Measurements from ENCODE around the gene RAB3IP.

RAB3IP gene

DNA sequence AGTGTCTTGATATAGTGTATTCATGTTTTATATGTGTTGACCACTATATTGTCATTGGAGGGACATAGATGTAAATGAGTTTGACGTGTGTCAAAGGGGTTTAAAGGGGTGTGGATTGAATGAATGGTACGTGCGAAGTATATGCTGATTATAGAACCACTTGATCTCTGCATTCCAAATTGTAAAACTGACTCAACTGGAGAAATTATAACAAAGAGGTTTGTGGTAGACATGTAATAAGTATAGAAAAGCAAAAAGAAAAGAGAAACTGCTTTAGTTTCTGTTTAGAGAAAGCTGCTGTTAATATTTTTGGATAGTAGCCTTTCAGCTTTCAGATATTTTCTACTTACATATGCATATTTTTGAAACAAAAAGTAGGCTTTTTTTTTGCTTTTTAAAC, 77.4 kb downstream of the RAB3IP start:
- peaks cover under 1% of the 10 kb centered on the region; the same call in 1 of the 2 replicates for H3K9me3 ChIP-seq (ENCODE audit: insufficient read depth, low read depth, low read length)
- H3K4me3 ChIP-seq (ENCODE audit: low read length, poor library complexity, severe bottlenecking) = no peak overlapping the region
- TF ChIP-seq, protein P1, sequence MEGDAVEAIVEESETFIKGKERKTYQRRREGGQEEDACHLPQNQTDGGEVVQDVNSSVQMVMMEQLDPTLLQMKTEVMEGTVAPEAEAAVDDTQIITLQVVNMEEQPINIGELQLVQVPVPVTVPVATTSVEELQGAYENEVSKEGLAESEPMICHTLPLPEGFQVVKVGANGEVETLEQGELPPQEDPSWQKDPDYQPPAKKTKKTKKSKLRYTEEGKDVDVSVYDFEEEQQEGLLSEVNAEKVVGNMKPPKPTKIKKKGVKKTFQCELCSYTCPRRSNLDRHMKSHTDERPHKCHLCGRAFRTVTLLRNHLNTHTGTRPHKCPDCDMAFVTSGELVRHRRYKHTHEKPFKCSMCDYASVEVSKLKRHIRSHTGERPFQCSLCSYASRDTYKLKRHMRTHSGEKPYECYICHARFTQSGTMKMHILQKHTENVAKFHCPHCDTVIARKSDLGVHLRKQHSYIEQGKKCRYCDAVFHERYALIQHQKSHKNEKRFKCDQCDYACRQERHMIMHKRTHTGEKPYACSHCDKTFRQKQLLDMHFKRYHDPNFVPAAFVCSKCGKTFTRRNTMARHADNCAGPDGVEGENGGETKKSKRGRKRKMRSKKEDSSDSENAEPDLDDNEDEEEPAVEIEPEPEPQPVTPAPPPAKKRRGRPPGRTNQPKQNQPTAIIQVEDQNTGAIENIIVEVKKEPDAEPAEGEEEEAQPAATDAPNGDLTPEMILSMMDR (conservative IDR thresholded peaks at IDR 0.05; ENCODE audit: low read length) = no peak
- TF ChIP-seq EZH2phosphoT487 (IDR thresholded peaks at IDR 0.05; ENCODE audit: borderline replicate concordance) = no peak
- no peaks in the 10 kb centered on the region for H3K9me2 ChIP-seq (replicated peaks; ENCODE audit: low read depth, low read length)
- H4K20me1 ChIP-seq (ENCODE audit: insufficient read depth, low read length, poor library complexity, severe bottlenecking) = no peaks in the 10 kb centered on the region
- no peaks in the 10 kb centered on the region for H3F3A ChIP-seq (ENCODE audit: low read depth)
- no peaks in the 10 kb centered on the region for H3K4me1 ChIP-seq (ENCODE audit: insufficient read depth, low read length, poor library complexity, severe bottlenecking)
- H3K9ac ChIP-seq (ENCODE audit: low read depth, low read length, poor library complexity, severe bottlenecking) = no peak overlapping the region
- no peaks in the 10 kb centered on the region for H3K27me3 ChIP-seq (ENCODE audit: insufficient read depth, low read length, poor library complexity, severe bottlenecking)
- H3K79me2 ChIP-seq (ENCODE audit: insufficient read depth, low read length) = no peaks in the 10 kb centered on the region
- H3K36me3 ChIP-seq (ENCODE audit: insufficient read depth, low read length) = peaks cover 20% of the 10 kb centered on the region; the same call in 1 of the 2 replicates
- no peak overlapping the region for H3K4me2 ChIP-seq (ENCODE audit: low read depth, low read length, poor library complexity, severe bottlenecking)
- no peak overlapping the region for H2AFZ ChIP-seq (ENCODE audit: low read length)

DNA sequence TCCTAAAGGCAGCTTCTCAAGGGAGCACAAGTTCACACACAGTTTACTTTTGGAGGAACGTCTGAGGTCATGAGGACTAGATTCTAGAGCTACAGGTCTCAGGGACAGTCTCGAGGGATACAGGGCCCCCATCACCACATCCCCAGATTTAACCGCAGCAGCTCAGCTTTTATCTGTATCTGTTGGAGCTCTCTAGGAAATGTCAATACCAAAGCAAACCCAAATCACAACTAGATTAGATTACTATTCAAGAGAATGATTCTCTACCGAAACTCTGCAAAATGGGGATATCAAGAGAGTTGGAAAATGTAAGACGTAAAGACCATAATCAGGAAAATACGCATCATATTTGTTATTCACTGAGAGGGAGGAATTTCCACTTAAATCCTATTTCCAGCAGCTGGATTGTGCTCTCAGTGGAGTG, 82.4 kb downstream of the RAB3IP start:
- no peak overlapping the region for H2AFZ ChIP-seq (ENCODE audit: low read length)
- H3K9ac ChIP-seq (ENCODE audit: low read depth, low read length, poor library complexity, severe bottlenecking) = no peak overlapping the region
- peaks cover 4% of the 10 kb centered on the region; the same call in 1 of the 2 replicates for H3K36me3 ChIP-seq (ENCODE audit: insufficient read depth, low read length)
- no peaks in the 10 kb centered on the region for H3K9me3 ChIP-seq (ENCODE audit: insufficient read depth, low read depth, low read length)
- H3F3A ChIP-seq (ENCODE audit: low read depth) = no peaks in the 10 kb centered on the region
- no peaks in the 10 kb centered on the region for H3K27me3 ChIP-seq (ENCODE audit: insufficient read depth, low read length, poor library complexity, severe bottlenecking)
- no peak for TF ChIP-seq EZH2phosphoT487 (IDR thresholded peaks at IDR 0.05; ENCODE audit: borderline replicate concordance)
- TF ChIP-seq, protein P1 (conservative IDR thresholded peaks at IDR 0.05; ENCODE audit: low read length) = no peak
- no peak overlapping the region for H3K4me3 ChIP-seq (ENCODE audit: low read length, poor library complexity, severe bottlenecking)
- no peak overlapping the region for H3K4me2 ChIP-seq (ENCODE audit: low read depth, low read length, poor library complexity, severe bottlenecking)
- no peaks in the 10 kb centered on the region for H3K9me2 ChIP-seq (replicated peaks; ENCODE audit: low read depth, low read length)
- H3K4me1 ChIP-seq (ENCODE audit: insufficient read depth, low read length, poor library complexity, severe bottlenecking) = peaks cover 9% of the 10 kb centered on the region
- no peaks in the 10 kb centered on the region for H4K20me1 ChIP-seq (ENCODE audit: insufficient read depth, low read length, poor library complexity, severe bottlenecking)
- no peaks in the 10 kb centered on the region for H3K79me2 ChIP-seq (ENCODE audit: insufficient read depth, low read length)

DNA sequence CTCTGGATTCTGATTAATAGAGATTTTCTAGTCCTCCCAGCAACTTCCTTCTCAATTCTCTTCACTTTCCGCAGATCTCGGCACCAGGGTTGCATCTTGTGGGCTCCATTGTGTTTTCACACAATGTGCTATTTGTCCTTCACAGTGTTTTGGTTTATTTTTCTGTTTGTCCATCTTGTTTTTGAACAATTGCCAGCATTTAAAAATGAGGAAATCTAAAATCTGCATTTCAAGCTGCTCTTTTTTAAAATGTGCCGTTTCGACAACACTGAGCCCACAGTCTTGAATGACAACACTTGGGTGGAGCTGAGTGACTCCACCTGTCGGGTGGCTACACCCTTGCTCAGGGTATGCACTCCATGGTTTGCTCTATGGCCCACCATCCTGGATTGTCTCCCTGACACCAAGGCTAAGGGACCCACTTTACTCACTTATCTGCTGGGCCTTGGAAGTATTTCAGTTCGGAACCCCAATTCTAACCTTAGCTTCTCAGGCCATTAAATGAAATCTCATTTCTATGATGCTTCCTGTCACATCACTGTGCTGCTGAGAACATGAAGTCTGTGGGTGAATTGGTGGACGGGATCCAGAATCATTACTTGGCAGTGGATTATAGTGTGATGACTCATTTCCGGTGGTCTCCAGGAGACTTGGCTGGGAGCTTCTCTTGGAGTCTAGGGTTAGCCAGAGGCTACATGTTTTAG, 82.9 kb downstream of the RAB3IP start:
- H3K79me2 ChIP-seq (ENCODE audit: insufficient read depth, low read length) = no peaks in the 10 kb centered on the region
- H3K27me3 ChIP-seq (ENCODE audit: insufficient read depth, low read length, poor library complexity, severe bottlenecking) = no peaks in the 10 kb centered on the region
- no peak overlapping the region for H3K4me3 ChIP-seq (ENCODE audit: low read length, poor library complexity, severe bottlenecking)
- H4K20me1 ChIP-seq (ENCODE audit: insufficient read depth, low read length, poor library complexity, severe bottlenecking) = no peaks in the 10 kb centered on the region
- H3K9me3 ChIP-seq (ENCODE audit: insufficient read depth, low read depth, low read length) = no peaks in the 10 kb centered on the region
- no peak for TF ChIP-seq EZH2phosphoT487 (IDR thresholded peaks at IDR 0.05; ENCODE audit: borderline replicate concordance)
- H2AFZ ChIP-seq (ENCODE audit: low read length) = no peak overlapping the region
- no peak overlapping the region for H3K9ac ChIP-seq (ENCODE audit: low read depth, low read length, poor library complexity, severe bottlenecking)
- no peaks in the 10 kb centered on the region for H3F3A ChIP-seq (ENCODE audit: low read depth)
- H3K4me1 ChIP-seq (ENCODE audit: insufficient read depth, low read length, poor library complexity, severe bottlenecking) = peaks cover 9% of the 10 kb centered on the region
- no peak overlapping the region for H3K4me2 ChIP-seq (ENCODE audit: low read depth, low read length, poor library complexity, severe bottlenecking)
- H3K36me3 ChIP-seq (ENCODE audit: insufficient read depth, low read length) = peaks cover 4% of the 10 kb centered on the region; the same call in 1 of the 2 replicates
- no peaks in the 10 kb centered on the region for H3K9me2 ChIP-seq (replicated peaks; ENCODE audit: low read depth, low read length)
